Measurements from ENCODE around the gene GNG4.

GNG4 gene

DNA sequence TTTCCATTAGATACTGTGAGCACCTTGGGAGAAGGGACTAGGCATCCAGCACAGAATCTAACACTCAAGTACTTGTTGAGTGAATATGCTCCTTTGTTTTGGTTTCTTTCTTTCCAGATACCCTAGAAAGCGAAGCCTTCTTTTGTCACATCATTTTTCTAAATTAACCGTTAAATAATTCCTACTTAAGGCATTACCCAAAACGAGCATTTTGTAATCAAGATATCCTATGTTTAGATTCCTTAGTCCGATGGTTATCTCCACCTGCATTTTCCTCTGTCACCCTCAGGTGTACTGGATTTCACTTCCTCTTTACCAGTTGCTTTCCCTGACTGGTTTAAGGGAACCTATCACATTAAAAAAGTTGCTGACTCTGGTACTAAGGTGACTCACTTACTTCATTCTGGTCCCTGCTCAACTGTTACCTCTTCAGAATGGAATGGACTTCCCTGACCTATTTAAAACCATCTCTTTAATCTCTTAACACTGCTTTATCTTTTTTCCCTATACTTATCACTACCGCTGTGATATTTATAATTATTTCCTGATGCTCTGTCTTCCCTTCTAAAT is 148.5 kb downstream of the GNG4 start:
- DNase-seq (ENCODE audit: low read depth): peak; percentile 15
- H3K4me3 ChIP-seq (ENCODE audit: low read depth, low read length): peak overlapping the region; percentile 1
- TF ChIP-seq POLR2A (IDR thresholded peaks at IDR 0.05; ENCODE audit: extremely low read depth, insufficient read length) (no peak), MYC (IDR thresholded peaks at IDR 0.05; ENCODE audit: low read depth, low read length) (no peak), CTCF (IDR thresholded peaks at IDR 0.05; ENCODE audit: low read depth, low read length) (no peak)
- TF ChIP-seq, protein P1, sequence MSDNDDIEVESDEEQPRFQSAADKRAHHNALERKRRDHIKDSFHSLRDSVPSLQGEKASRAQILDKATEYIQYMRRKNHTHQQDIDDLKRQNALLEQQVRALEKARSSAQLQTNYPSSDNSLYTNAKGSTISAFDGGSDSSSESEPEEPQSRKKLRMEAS (IDR thresholded peaks at IDR 0.05; ENCODE audit: low read depth, low read length): no peak
